Activated naive CD4-positive, alpha-beta T cell treated with anti-CD3 and anti-CD28 coated beads, Interleukin-2, amount 50 U/mL, for 72 hours (primary cell): ENCODE measurements around the gene IFNA21. TPM values are rescaled to one million over a fixed set of nuclear protein-coding genes. Genes with fewer than 3 reads are reported as not detected.
"Not testable (repeated sequence)": the region's sequence is repeated elsewhere in the genome, so short reads cannot be mapped to it uniquely, and the experiment has no call there.

Experiments used
- ATAC-seq, 2 donors: fragments of 150-1000 bp; cut with Tn5 transposase; 2 replicates each; pipeline ENCODE4 v1.10.0; 2021; ENCODE audit warnings: mild to moderate bottlenecking in 2 of 2, moderate library complexity in 2 of 2
- DNase-seq, 2 donors: peaks; one replicate each; pipeline ENCODE4 v3.0.0; 2021 to 2022; ENCODE audit warnings: low spot score in 2 of 2
- H3K27ac Mint-ChIP-seq, 2 donors: one replicate each; pipeline ENCODE4 v1.8.0; 2022; ENCODE audit warnings: mild to moderate bottlenecking in 2 of 2, mixed read lengths in 2 of 2
- H3K36me3 Mint-ChIP-seq, 2 donors: one replicate each; pipeline ENCODE4 v1.8.0; 2022; ENCODE audit warnings: mixed read lengths in 2 of 2
- H3K9me3 Mint-ChIP-seq, 2 donors: one replicate each; pipeline ENCODE4 v1.8.0; 2022; ENCODE audit warnings: mixed read lengths in 2 of 2
- total RNA-seq, 2 donors: library from RNA; stranded (reverse); gene quantifications; one replicate each; pipeline ENCODE4 v1.2.3, GENCODE V29; 2022

IFNA21 gene
- total RNA-seq, 2 donors from 2014 or later = not detected

DNA sequence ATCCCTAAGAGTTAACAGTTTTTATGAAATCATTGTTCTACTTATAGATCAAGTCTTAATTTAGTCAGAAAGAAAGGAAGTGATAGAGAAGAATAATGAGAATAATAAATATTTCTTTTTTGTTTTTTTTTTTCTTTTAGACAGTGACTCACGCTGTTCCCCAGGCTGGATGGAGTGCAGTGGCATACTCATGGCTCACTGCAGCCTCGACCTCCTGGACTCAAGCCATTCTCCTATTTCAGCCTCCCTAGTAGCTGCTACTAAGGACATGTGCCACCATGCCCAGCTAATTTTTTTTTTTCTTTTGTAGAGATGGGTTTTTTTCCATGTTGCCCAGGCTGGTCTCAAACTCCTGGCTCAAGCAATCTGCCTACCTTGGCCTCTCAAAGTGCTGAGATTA, 11.0 kb downstream of the IFNA21 start:
- no peaks in the 10 kb centered on the region for H3K36me3 Mint-ChIP-seq
- DNase-seq = no peak
- H3K9me3 Mint-ChIP-seq = peaks cover 8 to 10% of the 10 kb centered on the region in 2 donors

DNA sequence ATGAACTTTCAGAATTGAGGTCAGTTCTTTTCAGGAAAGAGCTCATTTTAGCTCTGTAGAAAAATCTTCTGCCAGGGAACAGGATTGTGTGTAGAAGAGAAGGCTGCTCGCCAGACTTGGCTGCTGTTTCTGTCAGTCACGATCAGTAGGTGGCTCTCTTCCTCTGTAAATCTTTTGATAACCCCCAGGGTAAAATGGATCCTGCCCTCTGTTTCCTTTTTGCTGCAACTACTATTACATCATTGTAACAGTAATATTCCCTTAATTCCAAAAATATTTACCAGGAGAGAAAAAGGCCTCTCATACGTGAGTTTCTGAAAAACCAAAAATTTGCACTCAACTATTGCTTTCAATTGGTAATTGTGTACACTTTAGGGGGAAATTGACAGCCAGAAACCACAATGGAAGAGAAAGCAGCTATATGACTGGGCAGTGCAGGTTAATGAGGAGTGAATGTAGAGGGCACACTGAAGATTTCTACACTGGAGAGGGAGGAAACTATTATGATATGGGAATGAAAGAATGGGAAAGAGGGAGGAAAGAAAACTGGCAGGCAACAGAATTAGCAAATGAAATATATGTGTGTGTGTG, 12.3 kb downstream of the IFNA21 start:
- DNase-seq (no peak), ATAC-seq (peak in 1 of 2 donors; percentile 63)
- H3K27ac Mint-ChIP-seq = no peak overlapping the region
- H3K9me3 Mint-ChIP-seq = peaks cover 8 to 10% of the 10 kb centered on the region in 2 donors
- peaks cover 0 to 2% of the 10 kb centered on the region in 2 donors for H3K36me3 Mint-ChIP-seq

More for the DNA sequence above, 11.0 kb downstream of the IFNA21 start:
- no peak overlapping the region for H3K27ac Mint-ChIP-seq
- no peak for ATAC-seq

GRCh38 chr9:21153336-21154017, 13.0 kb downstream of the IFNA21 start:
- ATAC-seq (no peak), DNase-seq (no peak)
- Mint-ChIP-seq H3K9me3 (peaks cover 7 to 10% of the 10 kb centered on the region in 2 donors), H3K36me3 (peaks cover 3 to 5% of the 10 kb centered on the region in 2 donors), H3K27ac (no peak overlapping the region)

DNA sequence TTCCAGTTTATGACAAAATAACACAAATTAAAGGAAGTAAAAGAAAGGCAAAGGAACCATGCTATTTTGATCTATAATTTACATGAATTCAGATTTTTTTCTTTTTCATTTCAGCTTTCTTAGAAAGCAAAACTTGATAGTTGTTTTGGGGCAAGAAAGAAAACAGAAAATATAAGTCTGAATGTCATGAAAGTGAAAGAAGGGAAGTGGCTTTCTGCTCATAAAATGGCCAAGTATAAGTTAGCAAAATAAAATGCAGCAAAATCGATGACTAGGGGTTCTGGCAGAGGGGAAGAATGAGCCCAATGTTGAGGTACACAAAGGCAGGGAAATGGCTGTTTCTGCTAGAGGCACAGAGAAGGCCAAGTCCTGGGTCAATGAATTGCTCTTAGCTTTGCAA, 21.9 kb downstream of the IFNA21 start:
- Mint-ChIP-seq H3K36me3 (peaks cover 19 to 21% of the 10 kb centered on the region in 2 donors), H3K9me3 (peaks cover 4 to 17% of the 10 kb centered on the region in 2 donors), H3K27ac (no peak overlapping the region)
- ATAC-seq (no peak), DNase-seq (no peak)

GRCh38 chr9:21141427-21141882, 25.0 kb downstream of the IFNA21 start, which contains the start of gene IFNW1:
IFNW1 (minus strand) TSS chr9:21141832; CDS start chr9:21141570, 262 bp downstream.
- no peak for DNase-seq
- H3K36me3 Mint-ChIP-seq = no peaks in the 10 kb centered on the region
- H3K9me3 Mint-ChIP-seq = peaks cover 0 to 3% of the 10 kb centered on the region in 2 donors
- no peak for ATAC-seq
- no peak within 1 kb of the TSS for H3K27ac Mint-ChIP-seq

DNA sequence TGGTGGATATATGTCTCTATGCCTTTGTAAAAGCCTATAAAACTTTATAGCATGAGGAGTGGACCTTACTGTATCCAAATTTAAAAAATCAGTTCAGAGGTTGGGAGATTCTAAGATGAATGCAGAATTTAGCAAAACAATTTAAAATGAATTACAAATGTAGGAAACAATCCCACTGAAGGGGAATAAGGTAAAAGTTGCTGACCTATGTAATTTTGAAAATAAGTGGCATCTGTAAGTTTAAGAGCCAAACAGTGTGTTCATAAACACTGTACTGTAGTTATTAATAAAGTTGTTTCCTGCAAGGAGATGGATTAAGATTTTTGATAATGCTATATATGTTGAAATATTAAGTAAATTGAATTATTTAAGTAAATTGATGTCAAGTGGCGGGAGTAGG, 29.4 kb downstream of the IFNA21 start:
- Mint-ChIP-seq H3K36me3 (no peaks in the 10 kb centered on the region), H3K27ac (no peak overlapping the region), H3K9me3 (no peaks in the 10 kb centered on the region)
- no peak for ATAC-seq
- no peak for DNase-seq

DNA sequence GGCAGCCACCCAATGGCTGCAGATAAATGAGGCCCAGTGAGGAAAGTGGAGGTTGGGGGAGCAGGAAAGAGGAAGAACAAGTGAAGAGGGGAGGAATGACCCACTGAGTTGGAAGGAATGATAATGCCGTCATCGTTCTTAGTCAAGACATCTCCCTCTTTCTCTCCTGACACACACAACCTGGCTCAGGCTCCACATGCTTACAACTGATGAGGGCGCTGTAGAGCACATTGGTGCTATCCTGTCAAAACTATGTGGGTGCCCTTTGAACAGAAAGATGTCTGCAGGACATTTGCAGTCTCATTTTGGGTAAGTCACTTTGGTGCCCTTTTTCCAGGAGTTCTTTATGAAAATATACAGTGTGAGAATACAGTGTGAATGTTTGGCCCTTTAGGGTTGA, 30.7 kb downstream of the IFNA21 start:
- ATAC-seq (no peak), DNase-seq (no peak)
- Mint-ChIP-seq H3K9me3 (no peaks in the 10 kb centered on the region), H3K36me3 (no peaks in the 10 kb centered on the region), H3K27ac (no peak overlapping the region)

- not testable (repeated sequence) for H3K27ac Mint-ChIP-seq, DNase-seq, ATAC-seq
- Mint-ChIP-seq H3K9me3 (peaks cover 12 to 14% of the 10 kb centered on the region in 2 donors), H3K36me3 (peaks cover 5 to 16% of the 10 kb centered on the region in 2 donors)
Measured at GRCh38 chr9:21128186-21128585, 38.3 kb downstream of the IFNA21 start.

GRCh38 chr9:21121595-21122251, 44.7 kb downstream of the IFNA21 start:
- H3K36me3 Mint-ChIP-seq = no peaks in the 10 kb centered on the region
- H3K9me3 Mint-ChIP-seq = no peaks in the 10 kb centered on the region
- ATAC-seq (no peak), DNase-seq (no peak)
- H3K27ac Mint-ChIP-seq = no peak overlapping the region

- Mint-ChIP-seq H3K9me3 (no peaks in the 10 kb centered on the region), H3K27ac (no peak overlapping the region), H3K36me3 (no peaks in the 10 kb centered on the region)
- DNase-seq (no peak), ATAC-seq (peak in 1 of 2 donors; percentile 68)
Measured at GRCh38 chr9:21121079-21121478, 45.4 kb downstream of the IFNA21 start.

DNA sequence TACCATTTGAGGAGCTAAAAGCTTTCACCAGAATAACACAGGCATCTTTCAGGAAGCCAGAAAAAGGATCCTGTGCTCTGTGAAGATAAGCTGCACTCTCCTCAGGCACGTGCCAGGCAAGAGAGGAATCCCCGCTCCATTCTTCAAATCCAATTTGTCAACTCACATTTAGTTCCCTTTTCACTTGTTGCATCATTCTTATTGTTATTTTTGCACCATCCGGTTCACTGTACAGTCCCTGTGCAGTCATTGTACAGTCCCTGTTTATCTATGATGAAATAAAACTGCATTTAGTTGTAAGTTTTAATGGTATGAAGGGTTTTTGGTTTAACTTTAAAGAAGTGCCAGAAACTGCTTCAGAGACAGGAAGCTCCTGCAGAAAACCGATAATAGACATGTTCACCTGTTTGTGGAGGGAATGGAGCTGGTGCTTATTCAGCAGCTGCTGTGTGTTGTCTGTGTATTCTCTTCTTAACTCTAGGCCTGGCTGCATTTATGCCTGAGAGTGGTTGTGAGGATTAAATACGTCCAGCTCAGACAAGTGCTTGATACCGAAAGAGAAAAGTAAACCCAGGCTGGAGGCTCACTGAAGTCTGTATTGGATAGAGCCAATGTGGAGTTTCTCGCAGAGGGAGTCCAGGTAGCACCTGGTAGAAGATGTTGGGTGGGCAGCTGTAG, 47.2 kb downstream of the IFNA21 start:
- Mint-ChIP-seq H3K36me3 (no peaks in the 10 kb centered on the region), H3K27ac (no peak overlapping the region), H3K9me3 (no peaks in the 10 kb centered on the region)
- no peak for DNase-seq
- no peak for ATAC-seq

Other genes starting within 250 kb of the IFNA21 start
- 1 to 10 TPM in 1 of 2 donors, under 1 TPM in 1; 0.87 to 3.9 TPM for gene HACD4, start 135.0 kb downstream of the IFNA21 start, total RNA-seq
- under 1 TPM; 0.46 to 0.80 TPM for gene IFNB1, start 88.7 kb downstream of the IFNA21 start, total RNA-seq
- gene IFNW1, start 24.8 kb downstream of the IFNA21 start, total RNA-seq = not detected
- gene IFNA4, start 20.9 kb upstream of the IFNA21 start, total RNA-seq = not detected
- gene IFNA7, start 35.5 kb upstream of the IFNA21 start, total RNA-seq = not detected
- not detected for gene IFNA10, start 40.5 kb upstream of the IFNA21 start, total RNA-seq
- not detected for gene IFNA16, start 50.7 kb upstream of the IFNA21 start, total RNA-seq
- gene IFNA17, start 61.6 kb upstream of the IFNA21 start, total RNA-seq = not detected
- gene IFNA14, start 73.3 kb upstream of the IFNA21 start, total RNA-seq = not detected
- gene IFNA5, start 138.7 kb upstream of the IFNA21 start, total RNA-seq = not detected
- gene KLHL9, start 168.7 kb upstream of the IFNA21 start, total RNA-seq = 10 to 100 TPM; 14.6 to 14.8 TPM
- gene IFNA6, start 184.2 kb upstream of the IFNA21 start, total RNA-seq = not detected
- not detected for gene IFNA13, start 201.4 kb upstream of the IFNA21 start, total RNA-seq
- gene IFNA2, start 218.7 kb upstream of the IFNA21 start, total RNA-seq = not detected
- not detected for gene IFNA8, start 242.5 kb upstream of the IFNA21 start, total RNA-seq